GM18517 (cell line): ENCODE results near the gene ACADS.

ENCODE experiments used
- ATAC-seq: cut with Tn5 transposase; IDR thresholded peaks from one replicate; pipeline ENCODE4 v1.9.1; 2021; ENCODE audit warnings: mild to moderate bottlenecking, moderate library complexity; ENCODE audit not compliant: unreplicated experiment

ACADS gene

DNA sequence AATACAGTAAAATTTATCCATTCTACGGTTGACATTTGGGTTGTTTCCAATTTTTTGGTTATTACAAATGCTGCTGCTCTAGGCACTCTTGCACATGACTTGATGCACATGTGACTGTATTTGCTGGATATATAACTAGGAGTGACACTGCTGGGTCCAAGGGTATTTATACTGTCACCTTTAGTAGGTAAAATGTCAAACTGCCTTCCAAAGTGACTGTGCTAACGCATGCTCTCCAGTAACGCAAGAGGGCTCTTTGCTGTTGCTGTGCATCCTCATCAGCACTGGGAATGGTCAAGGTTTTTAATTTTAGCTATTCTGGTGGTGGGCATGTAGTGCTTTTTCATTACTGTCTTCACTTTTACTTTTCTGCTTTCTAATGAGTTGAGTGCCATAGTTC lies 62.3 kb downstream of the ACADS start:
- no peak for ATAC-seq
